GM21619 (cell line): ENCODE measurements around the gene PXMP4.
"Not testable (repeated sequence)": the region's sequence is repeated elsewhere in the genome, so short reads cannot be mapped to it uniquely, and the experiment has no call there.

Experiments used
- ATAC-seq: cut with Tn5 transposase; IDR thresholded peaks from one replicate; pipeline ENCODE4 v1.9.1; 2021; ENCODE audit not compliant: unreplicated experiment

PXMP4 gene

GRCh38 chr20:33719989-33720709 lies at the start of gene PXMP4:
PXMP4 (minus strand) TSS chr20:33720310; CDS start chr20:33720207, 103 bp downstream.
- ATAC-seq: peak; percentile 92

- ATAC-seq: no peak
Measured at GRCh38 chr20:33769043-33769442, 48.9 kb upstream of the PXMP4 start.

- no peak for ATAC-seq
Measured at GRCh38 chr20:33767777-33768138, 47.6 kb upstream of the PXMP4 start.

- no peak for ATAC-seq
Measured at GRCh38 chr20:33766686-33767085, 46.6 kb upstream of the PXMP4 start.

GRCh38 chr20:33765592-33765991 lies 45.5 kb upstream of the PXMP4 start:
- ATAC-seq: no peak

- no peak for ATAC-seq
Measured at GRCh38 chr20:33765099-33765498, 45.0 kb upstream of the PXMP4 start.

GRCh38 chr20:33761698-33762250 lies 41.7 kb upstream of the PXMP4 start:
- ATAC-seq: no peak

GRCh38 chr20:33757458-33757857 lies 37.3 kb upstream of the PXMP4 start:
- no peak for ATAC-seq

- no peak for ATAC-seq
Measured at GRCh38 chr20:33757046-33757445, 36.9 kb upstream of the PXMP4 start.

- ATAC-seq: not testable (repeated sequence)
Measured at GRCh38 chr20:33755936-33756490, 35.9 kb upstream of the PXMP4 start.

GRCh38 chr20:33753763-33754162 lies 33.7 kb upstream of the PXMP4 start:
- ATAC-seq: no peak

- ATAC-seq: no peak
Measured at GRCh38 chr20:33753143-33753542, 33.0 kb upstream of the PXMP4 start.

- ATAC-seq: no peak
Measured at GRCh38 chr20:33751775-33752174, 31.7 kb upstream of the PXMP4 start.

GRCh38 chr20:33746325-33746998 lies 26.4 kb upstream of the PXMP4 start:
- no peak for ATAC-seq

- ATAC-seq: no peak
Measured at GRCh38 chr20:33744773-33745385, 24.8 kb upstream of the PXMP4 start.

GRCh38 chr20:33744181-33744580 lies 24.1 kb upstream of the PXMP4 start:
- no peak for ATAC-seq

GRCh38 chr20:33740189-33740588 lies 20.1 kb upstream of the PXMP4 start:
- no peak for ATAC-seq

GRCh38 chr20:33739493-33739892 lies 19.4 kb upstream of the PXMP4 start:
- no peak for ATAC-seq

- ATAC-seq: no peak
Measured at GRCh38 chr20:33736962-33737361, 16.9 kb upstream of the PXMP4 start.

- no peak for ATAC-seq
Measured at GRCh38 chr20:33733654-33734576, 13.8 kb upstream of the PXMP4 start.
